HCT116 (cell line): ENCODE data around the gene DNASE2B. TPM values are rescaled to one million over a fixed set of nuclear protein-coding genes. Genes with fewer than 3 reads are reported as not detected.

Source experiments
- ATAC-seq: fragments of 200-7000 bp; cut with Tn5 transposase; 2 replicates; pipeline ENCODE4 v1.9.1; 2020; ENCODE audit warnings: mild to moderate bottlenecking, moderate library complexity
- BruUV-seq: library from RNA; stranded (reverse); fragments of 400-500 nt; replicated peaks from 2 replicates; lab custom pipeline; 2021; lab: Mats Ljungman, UMichigan
- CTCF ChIA-PET: fragments of 300-600 bp; sonication (Branson Sonifier 250); formaldehyde crosslinking; loops from one replicate; lab custom pipeline; 2021; ENCODE audit warnings: antibody characterized with exemption; lab: Charles Lee
- POLR2A ChIA-PET: fragments of 300-600, 350-600 bp; sonication (Branson Sonifier 250); formaldehyde crosslinking; loops from one replicate; lab custom pipeline; 2021; ENCODE audit warnings: antibody characterized with exemption; lab: Charles Lee
- RAD21 ChIA-PET, 2 experiments: fragments of 300-600 bp; sonication (Branson Sonifier 250); formaldehyde crosslinking; loops; one replicate each; lab custom pipeline; 2023; ENCODE audit warnings: low total read pairs in 2 of 2; ENCODE audit not compliant: uncharacterized antibody in 2 of 2, unreplicated experiment in 2 of 2, low non-redundant PET in 1 of 2; lab: Charles Lee
- DNase-seq: peaks from one replicate; pipeline ENCODE4 v3.0.0-alpha.2; 2010; ENCODE audit warnings: low read depth, low spot score
- H2AFZ ChIP-seq: fragments of 200-600 bp; shearing (Covaris generic), sonication (generic); 2 replicates; pipeline ENCODE4 v1.6.1; 2017; ENCODE audit warnings: low read depth, mixed run types, mixed read lengths, antibody characterized with exemption, low read length; ENCODE audit not compliant: poor library complexity, severe bottlenecking
- H3K27ac ChIP-seq: 2 replicates; pipeline ENCODE4 v1.5.1; 2012; ENCODE audit warnings: low read depth, low read length
- H3K27me3 ChIP-seq: fragments of 200-600 bp; sonication (generic); 2 replicates; pipeline ENCODE4 v1.6.1; 2016; ENCODE audit warnings: mixed run types, low read length, mixed read lengths; ENCODE audit not compliant: insufficient read depth
- H3K36me3 ChIP-seq, 2 experiments: fragments of 200-500 bp in 1 of 2; fragments of 200-600 bp in 1 of 2; sonication (Bioruptor generic) in 1 of 2; sonication (generic) in 1 of 2; 2 replicates each; pipeline versions ENCODE4 v1.5.1 to v1.6.1; 2014 to 2016; ENCODE audit warnings: low read length in 2 of 2, inconsistent platforms in 1 of 2, mixed read lengths in 1 of 2, mixed run types in 1 of 2; ENCODE audit not compliant: insufficient read depth in 2 of 2, control insufficient read depth in 1 of 2
- H3K4me1 ChIP-seq, 2 experiments: fragments of 200-600 bp in 1 of 2; sonication (generic) in 1 of 2; 2 replicates each; pipeline versions ENCODE4 v1.5.1 to v1.6.1; 2012 to 2017; ENCODE audit warnings: low read length in 2 of 2, inconsistent platforms in 1 of 2, mild to moderate bottlenecking in 1 of 2, mixed read lengths in 1 of 2, mixed run types in 1 of 2, moderate library complexity in 1 of 2; ENCODE audit not compliant: insufficient read depth in 2 of 2, control insufficient read depth in 1 of 2
- H3K4me2 ChIP-seq: fragments of 200-600 bp; sonication (generic); 2 replicates; pipeline ENCODE4 v1.6.1; 2017; ENCODE audit warnings: mixed run types, low read length, mixed read lengths
- H3K4me3 ChIP-seq, 2 experiments: fragments of 200-600 bp in 1 of 2; sonication (generic) in 1 of 2; replicated peaks in 1 of 2; 2 replicates each; pipeline ENCODE4 v1.5.1; 2011 to 2016; ENCODE audit warnings: low read length in 2 of 2, control low read depth in 1 of 2, low read depth in 1 of 2, mild to moderate bottlenecking in 1 of 2, mixed read lengths in 1 of 2, mixed run types in 1 of 2
- H3K79me2 ChIP-seq: fragments of 200-600 bp; sonication (generic); 2 replicates; pipeline ENCODE4 v1.6.1; 2017; ENCODE audit warnings: mild to moderate bottlenecking, mixed run types, low read length, moderate library complexity, mixed read lengths; ENCODE audit not compliant: insufficient read depth
- H3K9ac ChIP-seq: fragments of 200-600 bp; sonication (generic); 2 replicates; pipeline ENCODE4 v1.6.1; 2016; ENCODE audit warnings: low read length, mixed read lengths
- H3K9me2 ChIP-seq: fragments of 200-600 bp; sonication (generic), shearing (Covaris generic); 2 replicates; pipeline ENCODE4 v1.6.1; 2017; ENCODE audit warnings: mixed run types, mild to moderate bottlenecking, moderate library complexity; ENCODE audit not compliant: insufficient read depth
- H3K9me3 ChIP-seq, 2 experiments: fragments of 200-500 bp in 1 of 2; fragments of 200-600 bp in 1 of 2; sonication (Bioruptor generic) in 1 of 2; sonication (generic) in 1 of 2; 2 replicates each; pipeline ENCODE4 v1.6.1; 2014 to 2017; ENCODE audit warnings: low read length in 2 of 2, mixed read lengths in 2 of 2, inconsistent platforms in 1 of 2, low read depth in 1 of 2, mild to moderate bottlenecking in 1 of 2, mixed run types in 1 of 2, moderate library complexity in 1 of 2; ENCODE audit not compliant: control insufficient read depth in 1 of 2, insufficient read depth in 1 of 2
- H4K20me1 ChIP-seq: fragments of 200-600 bp; sonication (generic), shearing (Covaris generic); 2 replicates; pipeline ENCODE4 v1.6.1; 2017; ENCODE audit warnings: mixed run types, mild to moderate bottlenecking, moderate library complexity; ENCODE audit not compliant: insufficient read depth
- FOSL1 ChIP-seq: IDR thresholded peaks from 2 replicates; pipeline ENCODE4 v1.6.1; 2012; ENCODE audit warnings: low read depth
- POLR2A ChIP-seq: IDR thresholded peaks from 2 replicates; pipeline ENCODE4 v1.7.0; 2011; ENCODE audit warnings: borderline replicate concordance; ENCODE audit not compliant: insufficient read depth, insufficient read length; ENCODE audit errors: extremely low read depth
- TCF7L2 ChIP-seq: IDR thresholded peaks from 2 replicates; pipeline ENCODE4 v1.7.0; 2011; ENCODE audit warnings: borderline replicate concordance, inconsistent platforms; ENCODE audit not compliant: insufficient read depth, insufficient read length; ENCODE audit errors: extremely low read depth
- intact Hi-C: fragments of 100-400 bp; cut with micrococcal nuclease; formaldehyde crosslinking; loops from 2 replicates; pipeline ENCODE4 v1.10.0; 2022
- total RNA-seq: library from RNA; stranded (reverse); gene quantifications from one replicate; pipeline ENCODE4 v1.2.1, GENCODE V29; 2021; ENCODE audit not compliant: unreplicated experiment
- TF ChIP-seq, protein P1 (sequence below): IDR thresholded peaks from 2 replicates; pipeline ENCODE4 v1.6.1; 2012; ENCODE audit warnings: low read depth

DNASE2B gene
- total RNA-seq, 1 experiment from 2014 or later = 0.42 TPM

GRCh38 chr1:84425150-84425896 is 27.0 kb downstream of the DNASE2B start:
- BruUV-seq = no TSS peak
- H2AFZ ChIP-seq = peak overlapping the region; percentile 70
- no peak overlapping the region for H3K4me2 ChIP-seq
- H3K4me3 ChIP-seq = no peak overlapping the region
- peaks cover 28 to 37% of the 10 kb centered on the region in 2 experiments for H3K4me1 ChIP-seq
- H4K20me1 ChIP-seq = no peaks in the 10 kb centered on the region
- no peak overlapping the region for H3K27ac ChIP-seq
- ChIA-PET RAD21 (no interaction called here), POLR2A (no interaction called here), CTCF (no interaction called here)
- no peak for TF ChIP-seq TCF7L2
- TF ChIP-seq, protein P1, sequence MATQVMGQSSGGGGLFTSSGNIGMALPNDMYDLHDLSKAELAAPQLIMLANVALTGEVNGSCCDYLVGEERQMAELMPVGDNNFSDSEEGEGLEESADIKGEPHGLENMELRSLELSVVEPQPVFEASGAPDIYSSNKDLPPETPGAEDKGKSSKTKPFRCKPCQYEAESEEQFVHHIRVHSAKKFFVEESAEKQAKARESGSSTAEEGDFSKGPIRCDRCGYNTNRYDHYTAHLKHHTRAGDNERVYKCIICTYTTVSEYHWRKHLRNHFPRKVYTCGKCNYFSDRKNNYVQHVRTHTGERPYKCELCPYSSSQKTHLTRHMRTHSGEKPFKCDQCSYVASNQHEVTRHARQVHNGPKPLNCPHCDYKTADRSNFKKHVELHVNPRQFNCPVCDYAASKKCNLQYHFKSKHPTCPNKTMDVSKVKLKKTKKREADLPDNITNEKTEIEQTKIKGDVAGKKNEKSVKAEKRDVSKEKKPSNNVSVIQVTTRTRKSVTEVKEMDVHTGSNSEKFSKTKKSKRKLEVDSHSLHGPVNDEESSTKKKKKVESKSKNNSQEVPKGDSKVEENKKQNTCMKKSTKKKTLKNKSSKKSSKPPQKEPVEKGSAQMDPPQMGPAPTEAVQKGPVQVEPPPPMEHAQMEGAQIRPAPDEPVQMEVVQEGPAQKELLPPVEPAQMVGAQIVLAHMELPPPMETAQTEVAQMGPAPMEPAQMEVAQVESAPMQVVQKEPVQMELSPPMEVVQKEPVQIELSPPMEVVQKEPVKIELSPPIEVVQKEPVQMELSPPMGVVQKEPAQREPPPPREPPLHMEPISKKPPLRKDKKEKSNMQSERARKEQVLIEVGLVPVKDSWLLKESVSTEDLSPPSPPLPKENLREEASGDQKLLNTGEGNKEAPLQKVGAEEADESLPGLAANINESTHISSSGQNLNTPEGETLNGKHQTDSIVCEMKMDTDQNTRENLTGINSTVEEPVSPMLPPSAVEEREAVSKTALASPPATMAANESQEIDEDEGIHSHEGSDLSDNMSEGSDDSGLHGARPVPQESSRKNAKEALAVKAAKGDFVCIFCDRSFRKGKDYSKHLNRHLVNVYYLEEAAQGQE = no peak
- no peak for TF ChIP-seq FOSL1
- TF ChIP-seq POLR2A = no peak
- no peaks in the 10 kb centered on the region for H3K9me2 ChIP-seq
- H3K79me2 ChIP-seq = no peaks in the 10 kb centered on the region
- H3K36me3 ChIP-seq = peaks cover 0 to 13% of the 10 kb centered on the region in 2 experiments; a peak in 1 of 4 replicates
- intact Hi-C loops = no loop called here
- H3K9me3 ChIP-seq = peaks cover 0 to under 1% of the 10 kb centered on the region in 2 experiments; a peak in 1 of 4 replicates
- H3K27me3 ChIP-seq = no peaks in the 10 kb centered on the region
- ATAC-seq (no peak), DNase-seq (no peak)
- H3K9ac ChIP-seq = no peak overlapping the region
